Embryonic facial prominence (tissue), 1 donor: ENCODE measurements around the gene ARPP21.

ENCODE experiments used
- DNase-seq: peaks from one replicate; pipeline ENCODE4 v3.0.0-alpha.2; 2016; ENCODE audit errors: extremely low spot score

The ARPP21 gene

DNA sequence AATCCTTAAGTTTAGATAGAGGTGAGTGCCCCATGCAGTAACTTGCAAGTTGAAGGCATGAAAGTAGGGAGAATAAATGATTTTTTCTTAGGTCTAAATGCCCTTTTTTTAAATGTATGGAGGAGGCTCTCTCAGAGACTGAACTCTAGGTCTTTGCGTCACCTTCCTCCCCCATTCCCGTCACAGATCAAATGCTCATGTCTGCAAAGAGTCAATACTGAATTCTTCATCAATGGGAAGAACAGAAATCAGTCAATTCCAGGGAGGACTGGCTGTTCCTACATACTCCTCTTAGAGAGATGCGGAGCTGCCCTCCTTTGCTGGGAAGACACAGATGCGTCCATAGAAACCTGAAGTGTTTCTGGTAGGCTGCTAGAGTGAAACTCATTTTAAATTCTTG is 98.2 kb downstream of the ARPP21 start:
- no peak for DNase-seq

- no peak for DNase-seq
Observed at GRCh38 chr3:35737934-35738706, 98.8 kb downstream of the ARPP21 start.

- DNase-seq = no peak
Observed at GRCh38 chr3:35739181-35739809, 100.0 kb downstream of the ARPP21 start.

DNA sequence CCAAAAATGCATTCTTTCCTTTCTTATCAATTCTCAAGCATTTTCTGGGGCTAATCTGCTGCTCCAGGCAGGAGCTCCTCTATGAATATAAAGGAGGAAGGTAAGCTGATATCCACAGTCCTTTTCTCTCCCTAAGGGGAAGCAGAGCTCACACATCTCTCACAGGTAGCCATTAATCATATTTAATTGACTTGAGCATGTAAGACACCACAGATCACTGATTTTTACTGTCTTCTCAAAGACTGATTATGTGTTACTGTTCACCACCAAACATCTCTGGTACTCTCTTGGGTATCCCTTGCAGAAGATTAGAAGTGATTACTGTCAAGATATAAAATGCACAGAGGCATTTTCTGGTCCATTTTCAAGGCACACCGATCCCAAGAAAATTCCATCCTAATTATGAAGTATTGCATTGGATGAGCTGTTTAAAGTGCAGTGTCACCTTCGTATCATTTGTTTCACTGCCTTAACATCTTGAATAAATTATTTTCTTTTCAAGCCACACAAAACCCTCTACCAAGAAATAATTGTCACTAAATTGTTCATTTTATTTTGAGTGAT is 100.7 kb downstream of the ARPP21 start:
- no peak for DNase-seq

GRCh38 chr3:35743218-35743617 is 103.9 kb downstream of the ARPP21 start:
- no peak for DNase-seq

DNA sequence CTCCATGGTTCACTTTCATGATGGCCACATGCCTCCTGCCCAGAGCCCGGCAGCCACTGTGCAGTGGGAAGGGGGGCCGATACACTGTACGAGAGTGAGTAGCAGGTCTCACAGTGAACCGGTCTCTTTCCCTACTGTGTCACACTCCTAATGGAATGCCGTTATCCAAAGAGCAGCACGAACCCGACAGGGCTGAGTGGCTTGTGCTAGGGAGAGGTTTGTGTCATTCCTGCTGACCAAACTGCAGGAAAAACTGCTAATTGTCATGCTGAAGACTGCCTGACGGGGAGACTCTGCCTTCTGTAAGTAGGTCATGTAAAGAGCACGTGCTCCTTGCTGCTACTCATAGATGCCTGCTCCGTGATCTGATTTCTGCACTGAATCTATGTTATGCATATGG is 105.1 kb downstream of the ARPP21 start:
- DNase-seq = no peak

DNA sequence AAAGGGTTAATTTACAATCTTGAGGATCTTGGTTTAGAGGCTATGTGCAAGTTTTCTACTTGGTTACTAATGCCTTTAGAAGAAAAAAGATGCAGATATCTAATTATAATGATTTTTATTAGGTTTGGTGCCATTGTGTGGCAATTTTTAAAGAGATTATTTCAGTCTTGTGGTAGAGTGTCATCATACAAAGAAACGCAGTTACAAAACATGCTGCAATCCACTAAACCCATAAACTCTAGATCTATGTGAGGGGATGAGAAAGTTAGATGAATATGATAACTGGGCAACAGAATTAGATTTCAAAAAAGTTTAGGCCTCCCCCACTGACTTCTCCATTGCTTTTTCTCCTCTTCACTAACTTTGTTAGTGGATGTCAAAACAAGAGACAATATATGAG is 106.0 kb downstream of the ARPP21 start:
- DNase-seq = no peak

DNA sequence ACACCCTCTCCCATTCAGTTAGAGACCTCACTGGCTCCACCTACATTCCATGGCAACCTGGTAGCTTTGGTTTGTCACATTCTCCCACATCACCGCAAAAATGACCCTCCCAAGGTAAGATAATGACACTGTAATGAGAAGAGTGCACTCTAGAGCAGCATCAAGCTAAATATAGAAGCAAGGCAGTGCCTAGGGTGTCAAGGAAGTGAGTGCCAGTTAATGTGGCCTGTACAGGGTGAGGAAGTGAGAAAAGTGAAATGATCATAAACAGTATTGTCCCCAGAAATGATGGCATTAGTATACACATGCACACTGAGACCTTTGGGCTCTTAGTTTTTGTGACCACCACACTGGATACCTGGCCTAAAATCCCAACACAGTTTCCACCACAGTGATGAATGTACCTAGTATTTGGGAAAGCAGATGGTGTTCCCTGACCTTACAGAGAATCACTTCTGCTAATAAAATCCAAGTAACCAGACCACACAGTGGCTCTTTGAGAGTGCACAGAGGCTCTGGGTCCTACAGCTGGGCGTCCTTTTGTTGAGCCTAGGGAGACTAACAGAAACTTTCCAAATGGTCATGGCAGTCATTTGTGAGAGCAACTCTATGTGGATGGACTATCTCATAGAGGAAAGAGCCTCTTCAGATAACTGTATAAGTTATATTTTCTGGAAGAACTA is 106.6 kb downstream of the ARPP21 start:
- DNase-seq = no peak

GRCh38 chr3:35746492-35746891 is 107.2 kb downstream of the ARPP21 start:
- DNase-seq = no peak

DNA sequence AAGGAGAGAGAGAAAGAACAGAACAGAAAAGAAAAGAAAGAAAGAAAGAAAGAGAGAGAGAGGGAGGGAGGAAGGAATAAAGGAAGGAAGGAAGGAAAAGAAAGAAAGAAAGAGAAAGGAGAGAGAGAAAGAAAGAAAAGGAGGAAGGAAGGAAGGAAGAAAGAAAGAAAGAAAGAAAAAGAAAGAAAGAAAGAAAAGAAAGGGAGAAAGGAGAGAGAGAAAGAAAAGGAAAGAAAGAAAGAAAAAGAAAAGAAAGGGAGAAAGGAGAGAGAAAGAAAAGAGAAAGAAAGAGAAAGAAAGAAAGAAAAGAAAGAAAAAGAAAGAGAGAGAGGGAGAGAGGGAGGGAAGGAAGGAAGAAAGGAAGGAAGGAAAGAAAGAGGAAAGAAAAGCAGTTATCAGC is 108.8 kb downstream of the ARPP21 start:
- DNase-seq = no peak

DNA sequence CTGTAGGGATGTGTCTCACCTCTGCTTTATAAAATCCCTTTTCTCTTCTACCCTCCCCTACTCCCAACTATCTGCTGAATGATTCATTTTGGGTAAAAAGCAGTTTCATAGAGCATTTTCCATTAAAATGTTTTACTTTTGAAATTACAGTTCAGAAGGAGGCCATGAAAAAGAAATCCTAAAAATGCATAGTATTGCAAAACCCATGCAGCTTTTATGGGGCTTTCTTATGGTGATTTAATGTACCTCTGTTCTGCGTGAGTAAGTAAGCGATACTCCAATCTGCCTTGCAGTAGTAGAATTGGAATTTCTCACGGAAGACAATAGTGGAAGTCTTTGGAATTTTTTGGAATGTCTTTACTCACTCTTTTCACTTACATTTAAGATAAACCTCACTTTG is 111.9 kb downstream of the ARPP21 start:
- DNase-seq = no peak

DNA sequence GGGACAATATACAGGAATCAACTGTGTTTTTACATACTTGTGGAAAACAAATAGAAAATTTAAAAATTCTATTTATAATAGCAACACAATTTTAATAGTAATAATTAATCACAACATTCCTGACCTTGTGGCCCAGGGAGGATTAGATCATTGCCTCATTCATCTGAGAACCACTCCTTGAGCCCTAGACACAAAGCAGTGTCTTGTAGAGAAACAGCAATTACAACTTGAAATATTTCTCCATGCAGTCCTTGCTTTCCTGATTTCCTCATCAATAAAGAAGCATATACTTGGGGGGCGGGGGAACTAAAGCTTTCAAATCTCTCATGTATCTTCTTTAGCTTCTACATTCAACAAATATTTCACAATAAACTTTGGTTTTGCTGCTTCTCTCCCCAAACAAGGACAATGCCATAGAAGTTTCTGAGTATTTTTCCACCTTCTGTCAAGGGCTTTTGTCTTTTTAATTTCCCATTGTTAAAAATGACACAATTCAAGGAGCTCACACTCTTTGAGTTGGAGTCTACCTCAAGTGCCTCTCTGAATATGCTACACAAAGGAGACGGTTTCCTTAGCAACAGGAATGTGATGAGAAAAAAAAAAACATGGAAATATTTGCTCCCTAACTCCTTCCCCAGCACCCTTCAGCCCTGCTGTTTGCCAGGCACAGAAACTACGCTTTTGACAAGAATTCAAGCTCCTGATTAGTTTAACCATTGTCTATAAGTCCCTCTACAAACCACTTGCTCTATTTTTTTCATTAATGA is 118.8 kb downstream of the ARPP21 start:
- no peak for DNase-seq

- DNase-seq = no peak
Observed at GRCh38 chr3:35760146-35760545, 120.8 kb downstream of the ARPP21 start.

DNA sequence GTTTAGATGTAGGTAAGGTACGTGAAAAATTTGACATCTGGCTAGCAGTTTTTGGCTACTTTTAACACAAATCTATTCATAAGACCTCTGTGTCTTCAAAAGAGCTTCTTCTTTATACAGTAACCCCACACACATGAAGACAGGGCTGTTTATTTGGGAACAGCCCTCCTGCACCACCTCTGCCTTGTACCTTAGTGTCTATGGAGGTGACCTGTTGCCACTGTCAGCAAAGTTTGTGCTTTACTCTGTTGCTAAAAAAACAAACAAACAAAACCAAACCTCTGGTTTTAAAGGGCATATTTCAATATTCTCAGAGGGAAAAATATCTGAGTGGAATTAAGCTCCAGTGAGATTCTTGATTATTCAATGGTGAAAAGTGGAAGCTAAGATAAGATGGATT is 122.0 kb downstream of the ARPP21 start:
- DNase-seq = no peak

DNA sequence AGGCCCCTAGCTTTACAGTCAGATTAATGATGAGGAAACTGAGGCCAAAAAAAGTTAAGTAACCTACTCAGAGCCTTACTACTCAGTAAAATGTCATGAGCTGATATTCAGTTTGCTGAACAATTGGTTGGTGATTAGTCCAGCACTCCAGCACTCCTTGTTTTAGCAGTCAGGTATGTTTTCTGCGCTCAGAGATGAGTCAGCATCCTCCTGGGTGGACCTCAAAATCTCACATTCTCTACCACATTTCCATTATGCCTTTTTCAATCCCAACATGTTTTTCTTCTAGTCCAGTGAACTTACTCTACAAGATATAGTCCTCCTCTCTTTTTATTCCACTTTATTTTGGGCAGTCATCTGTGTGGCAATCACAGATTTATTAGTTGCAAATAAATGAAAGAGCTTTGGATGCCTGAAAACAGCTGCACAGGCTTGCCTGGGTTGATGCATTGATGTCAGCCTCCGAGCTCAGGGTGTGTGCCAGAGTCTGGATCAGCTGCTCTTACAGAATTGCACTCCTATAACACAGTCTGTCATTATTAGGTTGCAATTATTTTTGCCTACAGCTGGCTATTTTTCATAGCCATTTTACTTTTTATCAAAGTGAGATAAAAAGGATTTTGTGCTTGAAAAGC is 133.2 kb downstream of the ARPP21 start:
- DNase-seq = no peak

DNA sequence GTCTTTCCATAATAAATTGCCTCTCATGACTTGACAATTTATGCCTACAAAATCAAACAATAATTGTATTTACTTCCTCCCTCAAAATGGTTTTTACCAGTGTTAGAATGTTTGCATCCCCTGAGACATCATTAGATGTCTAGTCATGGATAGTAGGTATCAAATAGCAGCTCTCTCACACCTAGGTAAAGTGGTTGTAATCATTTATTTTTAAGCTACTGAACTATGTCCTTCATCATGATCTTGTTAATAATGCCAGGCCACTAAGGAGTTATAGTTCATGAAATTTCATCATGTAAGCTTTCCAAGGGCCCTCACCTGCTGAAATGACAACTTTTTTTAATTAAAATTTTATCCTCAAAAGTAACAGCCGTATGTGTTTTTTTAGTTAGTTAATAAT is 134.1 kb downstream of the ARPP21 start:
- no peak for DNase-seq

- no peak for DNase-seq
Observed at GRCh38 chr3:35776346-35776745, 137.0 kb downstream of the ARPP21 start.

DNA sequence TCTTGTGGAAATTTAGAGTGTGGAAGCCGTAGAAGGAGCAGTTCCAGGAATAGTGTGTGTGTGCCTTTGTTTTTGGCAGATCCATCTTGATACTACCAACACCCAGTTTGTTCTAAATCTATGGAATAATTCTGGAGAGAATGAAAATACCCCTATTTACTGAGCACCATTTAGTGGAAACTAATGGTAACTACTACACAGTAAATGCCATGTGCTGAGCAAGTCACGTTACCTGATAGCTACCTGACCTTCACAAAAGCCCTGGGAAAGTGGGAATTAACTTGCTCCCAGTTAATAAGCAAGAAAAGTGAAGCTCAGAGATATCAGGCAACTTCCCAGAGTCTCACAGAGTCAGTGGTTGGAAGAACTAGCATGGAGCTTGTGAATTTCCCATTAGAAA is 137.7 kb downstream of the ARPP21 start:
- no peak for DNase-seq

DNA sequence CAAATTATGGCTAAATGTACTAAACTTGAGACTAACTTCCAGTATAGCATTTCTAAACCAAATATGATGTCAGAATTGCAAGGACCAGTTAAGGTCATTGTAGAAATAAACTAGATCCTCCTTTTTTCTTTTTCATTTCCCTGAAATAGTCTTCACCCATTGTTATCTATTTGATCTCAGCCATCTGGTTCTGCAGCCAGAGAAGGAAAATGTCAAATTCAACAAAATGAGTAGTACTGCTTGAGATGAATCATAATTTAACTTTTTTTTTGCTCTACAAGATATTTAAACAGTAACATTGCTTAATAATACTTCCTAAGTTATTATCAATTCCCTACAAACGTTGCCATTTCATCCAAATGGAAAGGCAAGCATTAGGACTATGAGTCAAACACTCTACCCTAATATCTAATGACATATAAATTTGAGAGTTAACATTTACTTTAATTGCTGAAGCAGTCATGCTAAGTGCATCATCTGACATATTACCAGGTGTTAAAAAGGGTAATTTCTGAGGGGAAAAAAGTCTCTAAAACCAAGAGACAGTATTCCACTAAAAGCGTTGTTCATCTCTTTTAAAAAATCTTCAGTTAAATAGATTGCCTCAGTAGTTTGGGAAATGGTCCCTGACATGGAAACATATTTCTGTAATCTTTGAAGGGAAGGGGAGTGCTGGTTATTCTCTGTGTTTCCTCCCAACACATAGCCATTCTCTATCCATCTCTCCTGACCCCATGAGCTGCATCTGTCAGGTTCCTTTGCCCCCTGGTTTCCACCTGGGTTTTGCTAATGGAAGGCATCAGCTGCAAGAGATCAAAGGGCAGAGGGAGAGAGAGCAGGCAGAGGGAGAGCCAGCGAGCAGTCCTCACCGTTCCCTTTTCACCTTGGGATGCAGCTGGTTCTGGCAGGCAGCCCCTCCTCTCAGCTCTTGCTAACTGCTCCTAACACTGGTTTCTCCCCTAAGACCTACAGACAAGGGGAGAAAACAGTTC is 138.5 kb downstream of the ARPP21 start:
- DNase-seq = no peak

DNA sequence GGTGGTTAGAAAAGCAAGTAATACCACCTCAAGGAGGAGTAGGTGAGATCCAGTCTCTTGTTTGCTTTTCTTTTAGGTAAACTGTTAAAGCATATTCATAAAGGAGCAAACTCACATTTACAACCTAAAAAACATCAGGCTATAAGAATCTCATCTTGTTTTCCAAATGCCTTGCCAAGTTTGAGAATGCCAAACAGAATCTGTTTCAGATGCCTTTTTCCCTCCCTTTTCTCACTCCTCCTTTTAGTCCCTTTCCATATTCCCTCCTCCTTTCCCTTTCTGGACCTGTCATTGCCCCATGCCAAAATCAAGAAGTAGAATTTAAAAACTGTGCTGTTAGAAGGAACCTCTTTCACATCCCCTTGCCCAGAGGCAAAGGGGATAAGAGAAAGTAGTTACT is 140.3 kb downstream of the ARPP21 start:
- no peak for DNase-seq
